Activated CD4-positive, alpha-beta T cell treated with anti-CD3 and anti-CD28 coated beads for 36 hours (primary cell): Measurements from ENCODE around the gene FNDC5. TPM values are rescaled to one million over a fixed set of nuclear protein-coding genes. Genes with fewer than 3 reads are reported as not detected.
A peak's percentile ranks its signal among the peaks of the same experiment; 100 is the strongest.

Experiments
- ATAC-seq: fragments of 200-7000 bp; cut with Tn5 transposase; one replicate; pipeline ENCODE4 v1.10.0; 2021; ENCODE audit warnings: mild to moderate bottlenecking, moderate library complexity
- CTCF ChIA-PET: fragments of 350-600 bp; sonication (Branson Sonifier 250); formaldehyde crosslinking; loops from one replicate; lab custom pipeline; 2021; ENCODE audit warnings: antibody characterized with exemption; lab: Charles Lee
- POLR2A ChIA-PET: fragments of 350-600 bp; sonication (Branson Sonifier 250); formaldehyde crosslinking; loops from one replicate; lab custom pipeline; 2021; ENCODE audit warnings: antibody characterized with exemption, inconsistent platforms; lab: Charles Lee
- DNase-seq: peaks from one replicate; pipeline ENCODE4 v3.0.0-alpha.2; 2020
- H3K27ac Mint-ChIP-seq: one replicate; pipeline ENCODE4 v1.8.0; 2021; ENCODE audit warnings: mixed read lengths
- H3K27me3 Mint-ChIP-seq: one replicate; pipeline ENCODE4 v1.8.0; 2021; ENCODE audit warnings: mixed read lengths
- H3K36me3 Mint-ChIP-seq: one replicate; pipeline ENCODE4 v1.8.0; 2021; ENCODE audit warnings: low read depth, mixed read lengths
- H3K4me1 Mint-ChIP-seq: one replicate; pipeline ENCODE4 v1.8.0; 2021; ENCODE audit warnings: mixed read lengths
- H3K4me3 Mint-ChIP-seq: one replicate; pipeline ENCODE4 v1.8.0; 2021; ENCODE audit warnings: mild to moderate bottlenecking, moderate library complexity, mixed read lengths
- H3K9me3 Mint-ChIP-seq: one replicate; pipeline ENCODE4 v1.8.0; 2021; ENCODE audit warnings: low read depth, mixed read lengths
- intact Hi-C, 2 experiments: fragments of 100-400 bp; cut with DNase I in 1 of 2; cut with micrococcal nuclease in 1 of 2; formaldehyde crosslinking; loops; one replicate each; pipeline versions ENCODE4 v1.14.2 to v1.15.1; 2022 to 2024; cut with DNase I, micrococcal nuclease
- total RNA-seq, 2 experiments: library from RNA; stranded (reverse); gene quantifications; one replicate each; pipeline ENCODE4 v1.2.3, GENCODE V29; 2021

The FNDC5 gene
- total RNA-seq, 2 experiments from 2014 or later = not detected

GRCh38 chr1:32825181-32825580 is 45.5 kb downstream of the FNDC5 start:
- no peaks in the 10 kb centered on the region for H3K27me3 Mint-ChIP-seq

GRCh38 chr1:32818804-32819541 is 51.7 kb downstream of the FNDC5 start:
- peak; percentile 23 for DNase-seq
- CTCF ChIA-PET = interaction anchor here (0.6 kb wide), 1 partner anchor 613 kb away, joined by 3 read pairs; no protein-coding TSS in a partner anchor
- Mint-ChIP-seq H3K27ac (peak overlapping the region; percentile 74), H3K36me3 (peaks cover 27% of the 10 kb centered on the region), H3K4me3 (peak overlapping the region; percentile 97), H3K4me1 (peaks cover 37% of the 10 kb centered on the region), H3K27me3 (no peaks in the 10 kb centered on the region), H3K9me3 (no peaks in the 10 kb centered on the region)
- peak; percentile 7 for ATAC-seq
- POLR2A ChIA-PET = interaction anchor here (0.6 to 0.7 kb wide), 2 partner anchors 14 to 140 kb away, joined by 3 to 5 read pairs; no protein-coding TSS in a partner anchor
- intact Hi-C loops = loop anchor here in 1 of 2 experiments (5.0 to 10.0 kb wide), 2 partner anchors 527 to 1174 kb away; partner anchors contain the start of genes HDAC1 and PEF1

More at GRCh38 chr1:32825181-32825580, 45.5 kb downstream of the FNDC5 start:
- H3K27ac Mint-ChIP-seq = no peak overlapping the region
- ATAC-seq = no peak
- no peaks in the 10 kb centered on the region for H3K9me3 Mint-ChIP-seq
- H3K4me3 Mint-ChIP-seq = no peak overlapping the region
- peaks cover 27% of the 10 kb centered on the region for H3K36me3 Mint-ChIP-seq
- peaks cover 6% of the 10 kb centered on the region for H3K4me1 Mint-ChIP-seq
- intact Hi-C loops = no loop called here
- ChIA-PET POLR2A (no interaction called here), CTCF (no interaction called here)
- no peak for DNase-seq

- ChIA-PET POLR2A (interaction anchor here (0.6 to 1.0 kb wide), 4 partner anchors 13 to 298 kb away, joined by 3 to 7 read pairs (median 4); no protein-coding TSS in a partner anchor), CTCF (interaction anchor here (0.6 kb wide), 1 partner anchor 638 kb away, joined by 5 read pairs; no protein-coding TSS in a partner anchor)
- H3K36me3 Mint-ChIP-seq = peaks cover 34% of the 10 kb centered on the region
- ATAC-seq (peak; percentile 3), DNase-seq (peak; percentile 61)
- H3K4me1 Mint-ChIP-seq = peaks cover 45% of the 10 kb centered on the region
- H3K9me3 Mint-ChIP-seq = no peaks in the 10 kb centered on the region
- H3K4me3 Mint-ChIP-seq = peak overlapping the region; percentile 97
- H3K27me3 Mint-ChIP-seq = no peaks in the 10 kb centered on the region
- intact Hi-C loops = loop anchor here (1.0 to 10.0 kb wide), 20 partner anchors 17 to 1173 kb away; partner anchors contain the start of genes AZIN2 (in 1 of the 2), BSDC1 (in 1 of the 2), EIF3I (in 1 of the 2) and HDAC1 (in 1 of the 2)
- H3K27ac Mint-ChIP-seq = peak overlapping the region; percentile 99
Observed at GRCh38 chr1:32817815-32818786, 52.6 kb downstream of the FNDC5 start.

GRCh38 chr1:32817159-32817814 is 53.4 kb downstream of the FNDC5 start, which contains the start of the genes S100PBP and YARS1:
Gene S100PBP, plus strand, starts transcription at chr1:32817653. Its CDS starts 8,447 bp downstream, at chr1:32826100.
Gene YARS1, minus strand, starts transcription at chr1:32817358. Its CDS starts 114 bp downstream, at chr1:32817244.
- DNase-seq = peak; percentile 100
- peak; percentile 96 for ATAC-seq
- ChIA-PET CTCF (no interaction called here), POLR2A (interaction anchor here (0.6 to 1.0 kb wide), 3 partner anchors 14 to 297 kb away, joined by 3 to 7 read pairs (median 4); no protein-coding TSS in a partner anchor)
- intact Hi-C loops = loop anchor here (1.0 to 10.0 kb wide), 20 partner anchors 16 to 1172 kb away; partner anchors contain the start of genes AZIN2 (in 1 of the 2), BSDC1 (in 1 of the 2), EIF3I (in 1 of the 2) and HDAC1 (in 1 of the 2)
- peaks cover 37% of the 10 kb centered on the region for H3K36me3 Mint-ChIP-seq
- H3K4me1 Mint-ChIP-seq = peaks cover 48% of the 10 kb centered on the region
- H3K27me3 Mint-ChIP-seq = no peaks in the 10 kb centered on the region
- H3K9me3 Mint-ChIP-seq = no peaks in the 10 kb centered on the region
- peak within 1 kb of the TSS; percentile 99 for H3K27ac Mint-ChIP-seq
- peak within 1 kb of the TSS; percentile 97 for H3K4me3 Mint-ChIP-seq

GRCh38 chr1:32816676-32817158 is 54.0 kb downstream of the FNDC5 start:
- H3K36me3 Mint-ChIP-seq = peaks cover 42% of the 10 kb centered on the region
- peaks cover 52% of the 10 kb centered on the region for H3K4me1 Mint-ChIP-seq
- no peaks in the 10 kb centered on the region for H3K9me3 Mint-ChIP-seq
- POLR2A ChIA-PET = interaction anchor here (0.8 to 1.0 kb wide), 2 partner anchors 18 to 296 kb away, joined by 3 to 4 read pairs; no protein-coding TSS in a partner anchor
- DNase-seq (no peak), ATAC-seq (peak; percentile 17)
- intact Hi-C loops = loop anchor here (1.0 to 10.0 kb wide), 20 partner anchors 15 to 1172 kb away; partner anchors contain the start of genes AZIN2 (in 1 of the 2), BSDC1 (in 1 of the 2), EIF3I (in 1 of the 2) and HDAC1 (in 1 of the 2)
- peak overlapping the region; percentile 97 for H3K4me3 Mint-ChIP-seq
- CTCF ChIA-PET = interaction anchor here (0.6 kb wide), 1 partner anchor 91 kb away, joined by 3 read pairs; no protein-coding TSS in a partner anchor
- H3K27me3 Mint-ChIP-seq = no peaks in the 10 kb centered on the region
- H3K27ac Mint-ChIP-seq = peak overlapping the region; percentile 99

- intact Hi-C loops = loop anchor here in 1 of 2 experiments (10.0 kb wide), 1 partner anchor 1169 kb away; the partner anchor contains the start of gene PEF1
- POLR2A ChIA-PET = no interaction called here
- H3K36me3 Mint-ChIP-seq = peaks cover 66% of the 10 kb centered on the region
- CTCF ChIA-PET = no interaction called here
- peak overlapping the region; percentile 19 for H3K4me3 Mint-ChIP-seq
- no peaks in the 10 kb centered on the region for H3K27me3 Mint-ChIP-seq
- DNase-seq (no peak), ATAC-seq (no peak)
- no peaks in the 10 kb centered on the region for H3K9me3 Mint-ChIP-seq
- peaks cover 54% of the 10 kb centered on the region for H3K4me1 Mint-ChIP-seq
- H3K27ac Mint-ChIP-seq = peak overlapping the region; percentile 30
Observed at GRCh38 chr1:32813941-32814739, 56.6 kb downstream of the FNDC5 start.

Other genes with a start within 250 kb of the FNDC5 start
- gene ZBTB8OS, start 220.4 kb downstream of the FNDC5 start, total RNA-seq = 10 to 100 TPM; 61.2 to 63.5 TPM
- 100 to 1,000 TPM; 323 to 331 TPM for gene RBBP4, start 219.7 kb downstream of the FNDC5 start, total RNA-seq
- not detected for gene SYNC, start 168.1 kb downstream of the FNDC5 start, total RNA-seq
- gene YARS1, start 53.6 kb downstream of the FNDC5 start, total RNA-seq = 100 to 1,000 TPM; 259 to 309 TPM
- 10 to 100 TPM; 27.9 to 34.3 TPM for gene S100PBP, start 53.3 kb downstream of the FNDC5 start, total RNA-seq
- under 1 TPM in 1 of 2 experiments, not detected in 1; 0.49 TPM for gene HPCA, start 15.6 kb upstream of the FNDC5 start, total RNA-seq
- 1 to 10 TPM; 1.4 to 1.7 TPM for gene TMEM54, start 30.5 kb upstream of the FNDC5 start, total RNA-seq
- 10 to 100 TPM; 22.5 to 23.9 TPM for gene RNF19B, start 93.9 kb upstream of the FNDC5 start, total RNA-seq
- gene AK2, start 166.0 kb upstream of the FNDC5 start, total RNA-seq = 100 to 1,000 TPM; 386 to 464 TPM
- 1 to 10 TPM in 1 of 2 experiments, under 1 TPM in 1; 0.98 to 2.1 TPM for gene AZIN2, start 210.2 kb upstream of the FNDC5 start, total RNA-seq